HG02870 (cell line): ENCODE data around the gene TADA3.
A peak's percentile ranks its signal among the peaks of the same experiment; 100 is the strongest.

Source experiments
- ATAC-seq: cut with Tn5 transposase; IDR thresholded peaks from one replicate; pipeline ENCODE4 v1.9.1; 2021; ENCODE audit warnings: mild to moderate bottlenecking, moderate library complexity; ENCODE audit not compliant: unreplicated experiment

The TADA3 gene

DNA sequence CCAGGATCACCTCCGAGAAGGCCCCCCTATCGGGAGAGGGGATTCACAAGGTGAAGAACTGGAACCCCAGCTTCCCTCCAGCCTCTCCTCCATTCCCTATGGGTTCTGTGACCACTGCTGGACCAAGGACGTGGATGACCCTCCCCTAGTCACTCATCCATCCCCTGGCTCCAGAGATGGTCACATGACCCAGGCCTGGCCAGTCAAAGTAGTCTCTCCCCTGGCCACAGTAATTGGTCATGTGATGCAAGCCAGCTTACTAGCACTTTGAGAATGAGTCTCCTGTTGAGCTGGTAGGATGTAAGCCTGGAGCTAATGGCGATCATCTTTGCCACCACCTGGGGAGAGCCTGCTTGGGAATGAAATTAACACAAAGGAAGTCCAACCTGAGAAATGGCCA is 26.4 kb downstream of the TADA3 start:
- no peak for ATAC-seq

- no peak for ATAC-seq
These were observed 29.4 kb downstream of the TADA3 start for GRCh38 chr3:9762871-9763270.

DNA sequence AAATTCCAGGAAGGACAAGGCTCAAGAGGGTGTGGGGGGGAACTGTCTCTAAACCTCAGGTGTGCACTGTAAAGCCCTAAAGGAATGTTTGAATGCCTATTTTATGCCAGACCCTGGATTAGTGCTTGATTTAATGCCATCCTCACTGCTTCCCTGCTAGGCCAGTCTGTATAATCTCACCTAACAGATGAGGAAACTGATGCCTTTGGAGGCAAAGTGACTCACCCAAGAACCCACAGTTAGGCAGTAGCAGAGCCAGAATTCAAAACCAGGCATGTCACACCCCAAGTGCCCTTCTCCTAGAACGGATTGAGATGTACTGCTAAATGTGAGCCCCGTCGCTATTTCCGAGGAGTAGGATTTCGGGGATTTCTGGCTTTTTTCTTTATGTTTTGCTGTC is 30.4 kb downstream of the TADA3 start:
- ATAC-seq, result no peak

DNA sequence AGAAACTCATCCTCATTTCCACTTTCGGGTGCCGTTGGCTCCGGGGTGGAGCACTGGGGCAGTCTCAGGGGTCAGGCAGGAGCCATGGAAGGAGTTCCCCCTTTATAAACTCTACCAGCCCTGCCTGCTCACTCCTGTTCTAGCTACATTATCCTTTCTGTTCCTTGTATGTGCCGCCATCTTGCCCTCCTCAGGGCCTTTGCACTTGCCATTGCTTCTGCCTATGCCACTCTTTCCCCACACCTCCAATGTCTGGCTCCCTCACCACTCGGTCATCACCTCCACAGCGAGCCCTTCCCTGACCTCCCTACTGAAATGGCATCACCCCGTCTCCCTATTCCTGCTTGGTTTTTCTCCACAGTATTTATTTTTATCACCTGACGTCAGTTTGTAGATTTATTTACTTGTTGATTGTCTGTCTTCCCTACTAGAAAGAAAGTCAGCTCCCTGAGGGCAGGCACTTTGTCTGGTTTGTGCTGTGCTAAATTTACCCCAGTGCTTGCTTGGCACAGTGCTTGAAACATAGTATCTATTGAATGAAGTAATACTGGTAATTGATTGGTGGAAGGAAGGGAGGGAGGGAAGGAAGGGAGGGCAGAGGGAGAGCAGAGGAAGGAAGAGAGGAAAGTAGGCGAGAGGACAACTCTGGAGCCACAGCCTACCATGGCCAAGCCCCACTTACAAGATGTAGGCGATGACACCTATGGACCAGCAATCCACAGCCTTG is 31.3 kb downstream of the TADA3 start:
- ATAC-seq, result no peak

- ATAC-seq, result no peak
These were observed 34.8 kb downstream of the TADA3 start for GRCh38 chr3:9757427-9757826.

DNA sequence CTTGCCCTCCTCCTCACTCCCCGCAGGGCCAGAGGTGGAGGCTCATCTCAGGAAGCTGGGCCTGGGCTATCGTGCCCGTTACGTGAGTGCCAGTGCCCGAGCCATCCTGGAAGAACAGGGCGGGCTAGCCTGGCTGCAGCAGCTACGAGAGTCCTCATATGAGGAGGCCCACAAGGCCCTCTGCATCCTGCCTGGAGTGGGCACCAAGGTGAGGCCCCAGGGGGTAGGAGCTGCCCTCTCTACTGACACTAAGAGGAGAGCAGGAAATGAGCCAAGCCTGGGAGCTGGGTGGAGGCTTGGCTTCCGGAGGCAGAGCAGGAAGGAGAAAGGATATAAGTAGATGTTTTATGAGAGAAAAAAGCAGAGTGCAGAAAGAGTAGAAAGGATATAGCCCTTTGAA is 37.6 kb downstream of the TADA3 start:
- ATAC-seq, result no peak

- ATAC-seq, result no peak
These were observed 41.5 kb downstream of the TADA3 start for GRCh38 chr3:9750556-9751411.

- peak; percentile 92 for ATAC-seq
These were observed 42.4 kb downstream of the TADA3 start, which contains the start of gene OGG1 for GRCh38 chr3:9749645-9750555. Gene OGG1, plus strand, starts transcription at chr3:9749952. Its CDS starts 335 bp downstream, at chr3:9750287.

GRCh38 chr3:9749296-9749644 is 43.0 kb downstream of the TADA3 start:
- ATAC-seq, result no peak

DNA sequence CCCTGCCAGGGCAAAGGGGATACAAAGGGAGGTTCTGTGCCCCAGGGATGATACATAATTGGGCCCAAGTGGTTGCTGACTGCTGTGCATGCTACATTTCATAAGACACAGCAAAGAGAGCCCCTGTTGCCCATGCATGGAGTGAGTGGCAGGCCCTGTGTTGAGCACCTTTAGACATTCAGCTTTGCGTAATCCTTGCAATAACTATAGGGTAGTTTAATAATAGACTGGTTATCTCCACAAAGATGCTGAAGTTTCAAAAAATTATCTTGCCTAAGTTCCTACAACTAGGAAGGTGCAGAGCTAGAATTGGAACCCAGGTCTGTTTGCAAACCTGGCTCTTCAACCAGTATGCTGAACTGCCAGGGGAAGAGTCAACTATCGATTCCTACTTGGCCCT is 44.2 kb downstream of the TADA3 start:
- no peak for ATAC-seq

DNA sequence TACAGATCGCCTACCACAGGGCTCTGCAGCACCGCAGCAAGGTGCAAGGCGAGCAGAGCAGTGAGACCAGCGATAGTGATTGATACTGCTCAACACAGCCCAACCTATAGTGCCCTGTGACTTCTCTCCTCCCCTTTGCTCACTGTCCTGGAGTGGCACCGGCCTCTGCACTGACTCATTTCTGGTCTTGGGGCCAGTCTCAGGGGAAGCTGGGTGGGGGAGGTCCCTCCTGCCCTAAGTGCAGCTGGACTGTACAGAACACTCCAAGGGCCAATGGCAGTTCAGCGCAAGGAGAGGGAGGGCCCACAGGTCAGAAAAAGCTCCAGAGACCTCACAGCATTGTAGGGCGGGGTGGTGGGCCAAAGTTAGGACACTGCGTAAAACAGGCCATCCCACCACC is 45.0 kb downstream of the TADA3 start:
- ATAC-seq, result peak; percentile 20

DNA sequence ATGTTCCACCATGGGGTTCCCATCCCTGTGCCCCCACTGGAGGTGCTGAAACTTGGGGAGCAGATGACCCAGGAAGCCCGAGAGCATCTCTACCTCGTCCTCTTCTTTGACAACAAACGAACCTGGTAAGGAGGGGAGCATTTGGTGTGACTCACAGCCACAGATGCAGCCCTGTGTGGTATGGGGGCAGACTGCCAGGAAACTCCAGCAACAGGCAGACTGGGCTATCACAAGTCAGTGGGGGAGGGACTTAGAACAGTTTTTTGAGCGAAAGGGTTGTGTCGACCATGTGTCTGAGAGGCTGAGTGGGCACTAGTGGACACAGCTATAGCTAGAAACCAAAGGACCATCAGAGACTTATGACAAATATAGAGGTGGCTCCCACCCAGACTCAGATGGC is 45.9 kb downstream of the TADA3 start:
- ATAC-seq, result no peak

- ATAC-seq, result no peak
These were observed 46.8 kb downstream of the TADA3 start for GRCh38 chr3:9745521-9745920.

- no peak for ATAC-seq
These were observed 48.1 kb downstream of the TADA3 start for GRCh38 chr3:9744162-9744561.

- no peak for ATAC-seq
These were observed 48.7 kb downstream of the TADA3 start for GRCh38 chr3:9743548-9743947.

GRCh38 chr3:9742560-9742959 is 49.7 kb downstream of the TADA3 start:
- no peak for ATAC-seq

DNA sequence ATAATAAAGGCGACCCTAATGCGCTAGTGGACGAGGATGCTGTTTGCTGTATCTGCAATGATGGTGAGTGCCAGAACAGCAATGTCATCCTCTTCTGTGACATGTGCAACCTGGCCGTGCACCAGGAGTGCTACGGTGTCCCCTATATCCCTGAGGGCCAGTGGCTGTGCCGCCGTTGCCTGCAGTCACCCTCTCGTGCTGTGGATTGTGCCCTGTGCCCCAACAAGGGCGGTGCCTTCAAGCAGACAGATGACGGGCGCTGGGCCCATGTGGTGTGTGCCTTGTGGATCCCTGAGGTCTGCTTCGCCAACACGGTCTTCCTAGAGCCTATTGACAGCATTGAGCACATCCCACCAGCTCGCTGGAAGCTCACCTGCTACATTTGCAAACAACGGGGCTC is 53.1 kb downstream of the TADA3 start:
- no peak for ATAC-seq

DNA sequence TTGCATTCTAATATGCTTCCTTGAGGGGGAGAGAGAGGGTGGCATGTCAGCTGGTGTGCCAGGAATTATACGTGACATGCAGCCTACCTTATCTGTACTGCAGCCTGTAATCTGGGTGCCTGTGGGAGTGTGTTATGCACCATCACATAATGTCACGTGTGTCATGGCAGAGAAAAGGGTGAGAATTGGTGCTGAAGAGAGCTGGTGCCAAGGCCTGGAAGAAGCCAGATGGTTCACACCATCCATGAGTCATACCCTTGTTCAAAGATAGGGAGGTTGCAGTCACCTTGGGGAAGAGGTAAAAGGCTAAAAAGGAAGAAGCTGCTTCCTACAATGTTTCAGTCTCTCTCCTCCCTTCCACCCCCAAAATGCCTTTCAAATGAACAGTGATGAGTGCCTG is 55.4 kb downstream of the TADA3 start:
- ATAC-seq, result no peak

DNA sequence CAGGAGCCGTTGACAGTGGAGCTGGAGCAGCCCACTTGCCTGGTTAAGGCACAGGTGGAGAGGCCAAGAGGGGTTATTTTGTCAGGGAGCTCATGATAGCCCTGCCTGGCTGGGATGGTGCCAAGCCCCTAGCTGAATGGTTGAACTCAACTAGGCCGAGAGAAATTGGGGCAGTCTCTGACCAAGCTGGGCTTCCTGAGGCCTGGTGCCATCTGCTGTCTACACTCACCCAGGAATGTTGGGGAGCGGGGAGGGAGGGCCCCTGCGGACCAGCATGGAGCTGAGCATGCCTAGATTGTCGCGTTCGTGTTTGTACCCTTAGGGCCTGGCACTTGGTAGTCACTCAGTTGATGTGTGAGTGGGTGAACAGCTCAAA is 59.5 kb downstream of the TADA3 start:
- ATAC-seq, result no peak

DNA sequence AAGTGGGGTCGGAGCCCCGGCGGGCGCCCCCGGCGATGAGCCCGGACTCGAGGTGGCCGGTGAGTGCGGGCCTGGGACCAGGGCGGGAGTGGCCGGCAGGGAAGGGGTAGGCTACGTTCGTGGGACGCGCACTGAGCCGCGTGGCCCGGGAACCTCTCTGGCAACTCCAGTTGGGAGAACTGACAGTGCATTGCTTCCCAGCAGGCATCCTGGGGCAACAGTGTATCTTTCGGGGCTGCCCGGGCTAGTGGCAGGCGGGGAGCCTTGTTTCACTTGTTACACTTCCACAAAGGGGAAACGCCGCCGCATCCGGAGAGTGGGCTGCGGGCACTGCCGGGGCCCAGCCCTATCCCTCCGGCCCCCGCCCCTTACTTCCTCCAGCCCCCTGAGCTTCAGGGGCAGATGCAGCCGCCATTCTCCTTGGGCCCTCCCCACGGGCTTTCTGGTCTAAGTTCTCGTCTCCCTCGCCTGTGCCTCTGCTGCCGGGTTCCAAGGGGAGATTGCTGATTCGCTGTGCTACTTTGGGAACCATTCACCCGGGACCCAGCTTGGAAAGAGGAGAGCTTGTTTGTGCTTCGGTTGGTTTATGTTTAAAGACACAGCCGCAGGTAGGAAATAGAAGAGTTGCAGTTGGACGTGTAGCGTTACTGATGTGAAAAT is 60.1 kb downstream of the TADA3 start:
- ATAC-seq, result no peak
